GM19468 (cell line): ENCODE data around the gene PCDHGA12.
"Not testable (repeated sequence)": the region's sequence is repeated elsewhere in the genome, so short reads cannot be mapped to it uniquely, and the experiment has no call there.

Experiments used
- ATAC-seq: cut with Tn5 transposase; IDR thresholded peaks from one replicate; pipeline ENCODE4 v1.9.1; 2021; ENCODE audit warnings: mild to moderate bottlenecking, moderate library complexity, moderate number of reproducible peaks; ENCODE audit not compliant: unreplicated experiment; ENCODE audit errors: extremely low read depth

The PCDHGA12 gene

DNA sequence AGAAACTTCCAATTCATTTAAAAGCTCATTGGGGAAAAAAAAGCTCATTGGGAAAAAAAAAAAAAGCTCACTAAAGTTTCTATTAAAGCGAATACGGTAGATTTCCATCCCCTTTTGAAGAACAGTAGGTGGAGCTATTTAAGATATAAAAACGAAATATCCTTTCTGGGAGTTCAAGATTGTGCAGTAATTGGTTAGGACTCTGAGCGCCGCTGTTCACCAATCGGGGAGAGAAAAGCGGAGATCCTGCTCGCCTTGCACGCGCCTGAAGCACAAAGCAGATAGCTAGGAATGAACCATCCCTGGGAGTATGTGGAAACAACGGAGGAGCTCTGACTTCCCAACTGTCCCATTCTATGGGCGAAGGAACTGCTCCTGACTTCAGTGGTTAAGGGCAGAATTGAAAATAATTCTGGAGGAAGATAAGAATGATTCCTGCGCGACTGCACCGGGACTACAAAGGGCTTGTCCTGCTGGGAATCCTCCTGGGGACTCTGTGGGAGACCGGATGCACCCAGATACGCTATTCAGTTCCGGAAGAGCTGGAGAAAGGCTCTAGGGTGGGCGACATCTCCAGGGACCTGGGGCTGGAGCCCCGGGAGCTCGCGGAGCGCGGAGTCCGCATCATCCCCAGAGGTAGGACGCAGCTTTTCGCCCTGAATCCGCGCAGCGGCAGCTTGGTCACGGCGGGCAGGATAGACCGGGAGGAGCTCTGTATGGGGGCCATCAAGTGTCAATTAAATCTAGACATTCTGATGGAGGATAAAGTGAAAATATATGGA, at the start of gene PCDHGA12:
TSS of gene PCDHGA12 (plus strand) at position 176 of the 782 bp plus-strand sequence. CDS start at position 429, 253 bp downstream.
- peak; percentile 86 for ATAC-seq

DNA sequence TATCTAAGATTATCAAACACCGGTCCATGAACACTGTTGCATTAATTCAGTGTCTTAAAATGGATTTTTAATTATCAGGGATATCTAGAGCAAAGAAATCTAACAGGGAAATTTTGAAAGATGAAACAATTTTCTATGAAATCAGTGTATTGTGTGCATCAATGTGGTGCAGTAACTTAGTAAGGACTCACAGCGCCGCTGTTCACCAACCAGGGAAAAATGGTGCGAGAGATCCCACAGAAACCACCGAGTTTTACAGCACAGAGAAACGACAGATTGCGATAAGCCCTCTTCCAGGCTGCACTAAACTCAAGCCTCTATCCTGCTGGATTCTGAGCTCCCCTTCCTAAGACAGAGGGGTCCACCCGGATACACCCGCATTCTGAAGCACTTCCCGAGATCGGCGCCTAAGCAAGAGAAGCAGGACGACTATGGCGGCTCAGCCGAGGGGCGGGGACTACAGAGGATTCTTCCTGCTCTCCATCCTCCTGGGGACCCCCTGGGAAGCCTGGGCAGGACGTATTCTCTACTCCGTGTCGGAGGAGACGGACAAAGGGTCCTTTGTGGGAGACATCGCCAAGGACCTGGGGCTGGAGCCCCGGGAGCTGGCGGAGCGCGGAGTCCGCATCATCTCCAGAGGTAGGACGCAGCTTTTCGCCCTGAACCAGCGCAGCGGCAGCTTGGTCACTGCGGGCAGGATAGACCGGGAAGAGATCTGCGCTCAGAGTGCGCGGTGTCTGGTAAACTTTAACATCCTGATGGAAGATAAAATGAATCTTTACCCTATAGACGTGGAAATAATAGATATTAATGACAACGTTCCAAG, 47.6 kb upstream of the PCDHGA12 start, which contains the start of gene PCDHGA7:
TSS of gene PCDHGA7 (plus strand) at position 274 of the 826 bp plus-strand sequence. CDS start at position 432, 158 bp downstream.
- ATAC-seq = no peak

GRCh38 chr5:141383345-141383744, 47.0 kb upstream of the PCDHGA12 start:
- ATAC-seq = no peak

GRCh38 chr5:141384471-141385267, 45.6 kb upstream of the PCDHGA12 start:
- ATAC-seq = no peak

DNA sequence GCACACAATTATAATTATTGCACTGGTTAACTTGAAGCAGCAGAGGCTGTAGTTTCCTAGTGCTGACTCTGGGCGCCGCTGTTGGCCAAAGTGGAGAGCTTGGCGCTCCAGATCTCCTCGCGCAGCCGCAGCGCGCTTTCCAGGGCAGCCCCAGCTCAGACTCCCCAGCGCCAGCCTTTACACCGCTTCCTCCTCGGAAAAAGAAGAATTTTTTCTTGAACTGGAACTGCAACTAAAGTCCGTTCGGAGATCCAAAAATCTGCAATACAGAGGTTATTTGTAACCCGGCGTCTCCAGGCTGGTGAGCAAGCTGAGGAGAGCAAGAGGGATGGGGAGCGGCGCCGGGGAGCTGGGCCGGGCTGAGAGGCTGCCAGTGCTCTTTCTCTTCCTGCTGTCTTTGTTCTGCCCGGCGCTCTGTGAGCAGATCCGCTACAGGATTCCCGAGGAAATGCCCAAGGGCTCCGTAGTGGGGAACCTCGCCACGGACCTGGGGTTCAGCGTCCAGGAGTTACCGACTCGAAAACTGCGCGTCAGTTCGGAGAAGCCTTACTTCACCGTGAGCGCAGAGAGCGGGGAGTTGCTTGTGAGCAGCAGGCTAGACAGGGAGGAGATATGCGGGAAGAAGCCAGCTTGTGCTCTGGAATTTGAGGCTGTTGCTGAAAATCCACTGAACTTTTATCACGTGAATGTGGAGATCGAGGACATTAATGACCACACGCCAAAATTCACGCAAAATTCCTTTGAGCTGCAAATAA, 42.6 kb upstream of the PCDHGA12 start, which contains the start of gene PCDHGB4:
TSS of gene PCDHGB4 (plus strand) at position 142 of the 755 bp plus-strand sequence. CDS start at position 329, 187 bp downstream.
- peak; percentile 76 for ATAC-seq

DNA sequence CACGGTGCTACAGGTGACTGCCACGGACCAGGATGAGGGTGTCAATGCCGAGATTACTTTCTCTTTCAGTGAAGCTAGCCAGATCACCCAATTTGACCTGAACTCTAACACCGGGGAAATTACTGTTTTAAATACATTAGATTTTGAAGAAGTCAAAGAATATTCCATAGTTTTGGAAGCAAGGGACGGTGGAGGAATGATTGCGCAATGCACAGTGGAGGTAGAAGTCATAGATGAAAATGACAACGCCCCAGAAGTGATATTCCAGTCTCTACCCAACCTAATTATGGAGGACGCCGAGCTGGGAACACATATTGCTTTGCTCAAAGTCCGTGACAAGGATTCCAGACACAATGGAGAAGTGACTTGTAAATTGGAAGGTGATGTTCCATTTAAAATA, 41.6 kb upstream of the PCDHGA12 start:
- ATAC-seq = no peak

- no peak for ATAC-seq
These were observed 40.9 kb upstream of the PCDHGA12 start for GRCh38 chr5:141389153-141390042.

GRCh38 chr5:141392429-141393198, 37.7 kb upstream of the PCDHGA12 start, which contains the start of gene PCDHGA8:
Gene PCDHGA8 (plus strand): TSS chr5:141392633. CDS start chr5:141392814, 181 bp downstream.
- no peak for ATAC-seq

DNA sequence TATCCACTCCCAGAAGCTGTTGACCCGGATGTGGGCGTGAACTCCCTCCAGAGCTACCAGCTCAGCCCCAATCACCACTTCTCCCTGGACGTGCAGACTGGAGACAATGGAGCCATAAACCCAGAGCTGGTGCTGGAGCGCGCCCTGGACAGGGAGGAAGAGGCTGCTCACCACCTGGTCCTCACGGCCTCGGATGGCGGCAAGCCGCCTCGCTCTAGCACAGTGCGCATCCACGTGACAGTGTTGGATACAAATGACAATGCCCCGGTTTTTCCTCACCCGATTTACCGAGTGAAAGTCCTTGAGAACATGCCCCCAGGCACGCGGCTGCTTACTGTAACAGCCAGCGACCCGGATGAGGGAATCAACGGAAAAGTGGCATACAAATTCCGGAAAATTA, 37.0 kb upstream of the PCDHGA12 start:
- ATAC-seq = no peak

- ATAC-seq = not testable (repeated sequence)
These were observed 35.7 kb upstream of the PCDHGA12 start for GRCh38 chr5:141394401-141395187.

GRCh38 chr5:141397756-141398551, 32.4 kb upstream of the PCDHGA12 start, which contains the start of gene PCDHGB5:
Gene PCDHGB5 (plus strand): TSS chr5:141397947. CDS start chr5:141398128, 181 bp downstream.
- ATAC-seq = peak; percentile 70

GRCh38 chr5:141398608-141399007, 31.7 kb upstream of the PCDHGA12 start:
- no peak for ATAC-seq

DNA sequence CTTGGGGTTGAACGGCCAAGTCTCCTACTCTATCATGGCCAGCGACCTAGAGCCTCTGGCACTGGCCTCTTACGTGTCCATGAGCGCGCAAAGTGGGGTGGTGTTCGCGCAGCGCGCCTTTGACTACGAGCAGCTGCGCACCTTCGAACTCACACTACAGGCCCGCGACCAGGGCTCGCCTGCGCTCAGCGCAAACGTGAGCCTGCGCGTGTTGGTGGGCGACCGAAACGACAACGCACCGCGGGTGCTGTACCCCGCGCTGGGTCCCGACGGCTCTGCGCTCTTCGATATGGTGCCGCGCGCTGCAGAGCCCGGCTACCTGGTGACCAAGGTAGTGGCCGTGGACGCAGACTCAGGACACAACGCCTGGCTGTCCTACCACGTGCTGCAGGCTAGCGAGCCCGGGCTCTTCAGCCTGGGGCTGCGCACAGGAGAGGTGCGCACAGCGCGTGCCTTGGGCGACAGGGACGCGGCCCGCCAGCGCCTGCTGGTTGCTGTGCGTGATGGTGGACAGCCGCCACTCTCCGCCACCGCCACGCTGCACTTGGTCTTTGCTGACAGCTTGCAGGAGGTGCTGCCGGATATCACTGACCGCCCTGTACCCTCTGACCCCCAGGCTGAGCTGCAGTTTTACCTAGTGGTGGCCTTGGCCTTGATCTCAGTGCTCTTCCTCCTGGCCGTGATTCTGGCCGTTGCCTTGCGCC, 30.6 kb upstream of the PCDHGA12 start:
- no peak for ATAC-seq

- ATAC-seq = no peak
These were observed 27.6 kb upstream of the PCDHGA12 start, which contains the start of gene PCDHGA9 for GRCh38 chr5:141402553-141403243. Gene PCDHGA9 (plus strand): TSS chr5:141402778. CDS start chr5:141402953, 175 bp downstream.

DNA sequence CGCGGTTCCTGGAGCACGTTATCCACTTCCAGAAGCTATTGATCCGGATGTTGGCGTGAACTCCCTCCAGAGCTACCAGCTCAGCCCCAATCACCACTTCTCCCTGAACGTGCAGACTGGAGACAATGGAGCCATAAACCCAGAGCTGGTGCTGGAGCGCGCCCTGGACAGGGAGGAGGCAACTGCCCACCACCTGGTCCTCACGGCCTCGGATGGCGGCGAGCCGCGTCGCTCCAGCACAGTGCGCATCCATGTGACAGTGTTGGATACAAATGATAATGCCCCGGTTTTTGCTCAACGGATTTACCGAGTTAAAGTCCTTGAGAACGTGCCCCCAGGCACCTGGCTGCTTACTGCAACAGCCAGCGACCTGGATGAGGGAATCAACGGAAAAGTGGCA, 26.9 kb upstream of the PCDHGA12 start:
- no peak for ATAC-seq
